ENCODE results near the gene TRIM67.
"Not testable (repeated sequence)": the region's sequence is repeated elsewhere in the genome, so short reads cannot be mapped to it uniquely, and the experiment has no call there.

Gene TRIM67

GRCh38 chr1:231125972-231126580, 35.8 kb upstream of the TRIM67 start:
- POLR2A ChIA-PET: no interaction called here
- H3K4me3 ChIP-seq (ENCODE audit: control insufficient read depth in 1 of 7, extremely low read depth in 1 of 7, insufficient read depth in 4 of 7, low read depth in 2 of 7, low read length in 6 of 7): no peak overlapping the region

GRCh38 chr1:231127106-231127505, 34.8 kb upstream of the TRIM67 start:
- H3K9me3 ChIP-seq (ENCODE audit: control extremely low read depth in 1 of 5, control insufficient read depth in 4 of 5, insufficient read depth in 2 of 5, low read depth in 1 of 5, low read length in 4 of 5); H3K4me3 ChIP-seq (ENCODE audit: control insufficient read depth in 1 of 7, extremely low read depth in 1 of 7, insufficient read depth in 4 of 7, low read depth in 2 of 7, low read length in 6 of 7); H3K27me3 ChIP-seq (replicated peaks in 2 of 5; ENCODE audit: control insufficient read depth in 4 of 5, insufficient read depth in 5 of 5, low read length in 4 of 5); CTCF ChIA-PET; H3K4me1 ChIP-seq (ENCODE audit: control extremely low read depth in 1 of 4, control insufficient read depth in 4 of 4, insufficient read depth in 4 of 4, low read length in 3 of 4); H3K27ac ChIP-seq (ENCODE audit: insufficient read depth in 1 of 2, low read depth in 1 of 2, low read length in 2 of 2, poor library complexity in 1 of 2, severe bottlenecking in 2 of 2); H3K36me3 ChIP-seq (ENCODE audit: control insufficient read depth in 4 of 4, insufficient read depth in 4 of 4, low read length in 3 of 4); POLR2A ChIA-PET; DNase-seq: not testable (repeated sequence)
- WGBS (ENCODE audit: insufficient coverage): 92% methylated on average over 2 of the region's 6 CpGs

More at GRCh38 chr1:231125972-231126580, 35.8 kb upstream of the TRIM67 start:
- CTCF ChIA-PET: interaction anchor here (1.6 kb wide), 1 partner anchor 17 kb away, joined by 3 read pairs; no protein-coding TSS in a partner anchor
- 72% methylated on average over 9 of the region's 9 CpGs for WGBS (ENCODE audit: insufficient coverage)
- no peak for DNase-seq
- no peaks in the 10 kb centered on the region for H3K9me3 ChIP-seq (ENCODE audit: control extremely low read depth in 1 of 5, control insufficient read depth in 4 of 5, insufficient read depth in 2 of 5, low read depth in 1 of 5, low read length in 4 of 5)
- H3K27ac ChIP-seq (ENCODE audit: insufficient read depth in 1 of 2, low read depth in 1 of 2, low read length in 2 of 2, poor library complexity in 1 of 2, severe bottlenecking in 2 of 2): no peak overlapping the region
- no peaks in the 10 kb centered on the region for H3K36me3 ChIP-seq (ENCODE audit: control insufficient read depth in 4 of 4, insufficient read depth in 4 of 4, low read length in 3 of 4)
- H3K4me1 ChIP-seq (ENCODE audit: control extremely low read depth in 1 of 4, control insufficient read depth in 4 of 4, insufficient read depth in 4 of 4, low read length in 3 of 4): no peaks in the 10 kb centered on the region
- H3K27me3 ChIP-seq (replicated peaks in 2 of 5; ENCODE audit: control insufficient read depth in 4 of 5, insufficient read depth in 5 of 5, low read length in 4 of 5): peaks cover 0 to 2% (median 0%) of the 10 kb centered on the region in 5 experiments

- H3K27me3 ChIP-seq (replicated peaks in 2 of 5; ENCODE audit: control insufficient read depth in 4 of 5, insufficient read depth in 5 of 5, low read length in 4 of 5); DNase-seq; POLR2A ChIA-PET; H3K4me3 ChIP-seq (ENCODE audit: control insufficient read depth in 1 of 7, extremely low read depth in 1 of 7, insufficient read depth in 4 of 7, low read depth in 2 of 7, low read length in 6 of 7); H3K27ac ChIP-seq (ENCODE audit: insufficient read depth in 1 of 2, low read depth in 1 of 2, low read length in 2 of 2, poor library complexity in 1 of 2, severe bottlenecking in 2 of 2); H3K4me1 ChIP-seq (ENCODE audit: control extremely low read depth in 1 of 4, control insufficient read depth in 4 of 4, insufficient read depth in 4 of 4, low read length in 3 of 4); H3K9me3 ChIP-seq (ENCODE audit: control extremely low read depth in 1 of 5, control insufficient read depth in 4 of 5, insufficient read depth in 2 of 5, low read depth in 1 of 5, low read length in 4 of 5); CTCF ChIA-PET; H3K36me3 ChIP-seq (ENCODE audit: control insufficient read depth in 4 of 4, insufficient read depth in 4 of 4, low read length in 3 of 4): not testable (repeated sequence)
- 100% methylated on average over 1 of the region's 27 CpGs for WGBS (ENCODE audit: insufficient coverage)
Measured at GRCh38 chr1:231128471-231128870, 33.4 kb upstream of the TRIM67 start.

GRCh38 chr1:231130544-231130943, 31.3 kb upstream of the TRIM67 start:
- peaks cover 0 to 2% (median 0%) of the 10 kb centered on the region in 5 experiments for H3K27me3 ChIP-seq (replicated peaks in 2 of 5; ENCODE audit: control insufficient read depth in 4 of 5, insufficient read depth in 5 of 5, low read length in 4 of 5)
- CTCF ChIA-PET: no interaction called here

GRCh38 chr1:231132591-231132990, 29.3 kb upstream of the TRIM67 start:
- H3K27me3 ChIP-seq (replicated peaks in 2 of 5; ENCODE audit: control insufficient read depth in 4 of 5, insufficient read depth in 5 of 5, low read length in 4 of 5); H3K36me3 ChIP-seq (ENCODE audit: control insufficient read depth in 4 of 4, insufficient read depth in 4 of 4, low read length in 3 of 4); H3K9me3 ChIP-seq (ENCODE audit: control extremely low read depth in 1 of 5, control insufficient read depth in 4 of 5, insufficient read depth in 2 of 5, low read depth in 1 of 5, low read length in 4 of 5); H3K4me1 ChIP-seq (ENCODE audit: control extremely low read depth in 1 of 4, control insufficient read depth in 4 of 4, insufficient read depth in 4 of 4, low read length in 3 of 4); CTCF ChIA-PET; POLR2A ChIA-PET; DNase-seq; H3K27ac ChIP-seq (ENCODE audit: insufficient read depth in 1 of 2, low read depth in 1 of 2, low read length in 2 of 2, poor library complexity in 1 of 2, severe bottlenecking in 2 of 2); H3K4me3 ChIP-seq (ENCODE audit: control insufficient read depth in 1 of 7, extremely low read depth in 1 of 7, insufficient read depth in 4 of 7, low read depth in 2 of 7, low read length in 6 of 7): not testable (repeated sequence)
- WGBS (ENCODE audit: insufficient coverage): 100% methylated on average over 5 of the region's 8 CpGs

More at GRCh38 chr1:231130544-231130943, 31.3 kb upstream of the TRIM67 start:
- Histone ChIP-seq H3K9me3 (ENCODE audit: control extremely low read depth in 1 of 5, control insufficient read depth in 4 of 5, insufficient read depth in 2 of 5, low read depth in 1 of 5, low read length in 4 of 5) (no peaks in the 10 kb centered on the region), H3K4me3 (ENCODE audit: control insufficient read depth in 1 of 7, extremely low read depth in 1 of 7, insufficient read depth in 4 of 7, low read depth in 2 of 7, low read length in 6 of 7) (no peak overlapping the region), H3K36me3 (ENCODE audit: control insufficient read depth in 4 of 4, insufficient read depth in 4 of 4, low read length in 3 of 4) (no peaks in the 10 kb centered on the region), H3K27ac (ENCODE audit: insufficient read depth in 1 of 2, low read depth in 1 of 2, low read length in 2 of 2, poor library complexity in 1 of 2, severe bottlenecking in 2 of 2) (no peak overlapping the region), H3K4me1 (ENCODE audit: control extremely low read depth in 1 of 4, control insufficient read depth in 4 of 4, insufficient read depth in 4 of 4, low read length in 3 of 4) (no peaks in the 10 kb centered on the region)
- 84% methylated on average over 4 of the region's 4 CpGs for WGBS (ENCODE audit: insufficient coverage)
- DNase-seq: no peak
- POLR2A ChIA-PET: no interaction called here

GRCh38 chr1:231134624-231135023, 27.2 kb upstream of the TRIM67 start:
- WGBS (ENCODE audit: insufficient coverage): 98% methylated on average over 4 of the region's 5 CpGs
- Histone ChIP-seq H3K9me3 (ENCODE audit: control extremely low read depth in 1 of 5, control insufficient read depth in 4 of 5, insufficient read depth in 2 of 5, low read depth in 1 of 5, low read length in 4 of 5) (no peaks in the 10 kb centered on the region), H3K36me3 (ENCODE audit: control insufficient read depth in 4 of 4, insufficient read depth in 4 of 4, low read length in 3 of 4) (no peaks in the 10 kb centered on the region), H3K27ac (ENCODE audit: insufficient read depth in 1 of 2, low read depth in 1 of 2, low read length in 2 of 2, poor library complexity in 1 of 2, severe bottlenecking in 2 of 2) (no peak overlapping the region), H3K4me3 (ENCODE audit: control insufficient read depth in 1 of 7, extremely low read depth in 1 of 7, insufficient read depth in 4 of 7, low read depth in 2 of 7, low read length in 6 of 7) (no peak overlapping the region), H3K27me3 (replicated peaks in 2 of 5; ENCODE audit: control insufficient read depth in 4 of 5, insufficient read depth in 5 of 5, low read length in 4 of 5) (no peaks in the 10 kb centered on the region), H3K4me1 (ENCODE audit: control extremely low read depth in 1 of 4, control insufficient read depth in 4 of 4, insufficient read depth in 4 of 4, low read length in 3 of 4) (peaks cover 0 to 6% (median 0%) of the 10 kb centered on the region in 4 experiments)
- CTCF ChIA-PET: no interaction called here
- POLR2A ChIA-PET: no interaction called here
- DNase-seq: no peak

GRCh38 chr1:231138236-231138635, 23.6 kb upstream of the TRIM67 start:
- Histone ChIP-seq H3K4me1 (ENCODE audit: control extremely low read depth in 1 of 4, control insufficient read depth in 4 of 4, insufficient read depth in 4 of 4, low read length in 3 of 4) (peaks cover 0 to 6% (median 0%) of the 10 kb centered on the region in 4 experiments), H3K27ac (ENCODE audit: insufficient read depth in 1 of 2, low read depth in 1 of 2, low read length in 2 of 2, poor library complexity in 1 of 2, severe bottlenecking in 2 of 2) (no peak overlapping the region), H3K9me3 (ENCODE audit: control extremely low read depth in 1 of 5, control insufficient read depth in 4 of 5, insufficient read depth in 2 of 5, low read depth in 1 of 5, low read length in 4 of 5) (peaks cover 0 to 7% (median 0%) of the 10 kb centered on the region in 5 experiments), H3K4me3 (ENCODE audit: control insufficient read depth in 1 of 7, extremely low read depth in 1 of 7, insufficient read depth in 4 of 7, low read depth in 2 of 7, low read length in 6 of 7) (no peak overlapping the region), H3K36me3 (ENCODE audit: control insufficient read depth in 4 of 4, insufficient read depth in 4 of 4, low read length in 3 of 4) (no peaks in the 10 kb centered on the region), H3K27me3 (replicated peaks in 2 of 5; ENCODE audit: control insufficient read depth in 4 of 5, insufficient read depth in 5 of 5, low read length in 4 of 5) (peaks cover 0 to 8% (median 2%) of the 10 kb centered on the region in 5 experiments)
- no peak for DNase-seq
- POLR2A ChIA-PET: no interaction called here
- CTCF ChIA-PET: no interaction called here
- WGBS (ENCODE audit: insufficient coverage): no CpG with 5 or more reads among the region's 1 CpG

All from common myeloid progenitor, CD34-positive (primary cell).